SU-DHL-6 (cell line): Measurements from ENCODE around the gene ARL10.

ENCODE experiments used
- CTCF ChIP-seq: fragments of 200-600 bp; sonication (generic); IDR thresholded peaks from one replicate; pipeline ENCODE4 v1.5.1; 2017; ENCODE audit warnings: antibody characterized with exemption, mild to moderate bottlenecking, low read length, moderate library complexity; ENCODE audit not compliant: insufficient read depth, poor library complexity, severe bottlenecking
- EZH2phosphoT487 ChIP-seq: fragments of 200-600 bp; sonication (generic), shearing (Covaris generic); conservative IDR thresholded peaks from 2 replicates; pipeline ENCODE4 v1.6.1; 2018; ENCODE audit warnings: mild to moderate bottlenecking, antibody characterized with exemption, low read length, moderate library complexity, mixed read lengths

GRCh38 chr5:176406436-176407052, 41.3 kb downstream of the ARL10 start:
- TF ChIP-seq CTCF, result no peak
- TF ChIP-seq EZH2phosphoT487, result no peak
